SKM-1 treated with dmso at 0.1 percent for 144 hours (cell line): ENCODE results near the gene SMC4.

Experiments used
- DNase-seq: peaks from one replicate; lab custom pipeline; 2025; ENCODE audit not compliant: unreplicated experiment; lab: John Stamatoyannopoulos, UW

SMC4 gene

DNA sequence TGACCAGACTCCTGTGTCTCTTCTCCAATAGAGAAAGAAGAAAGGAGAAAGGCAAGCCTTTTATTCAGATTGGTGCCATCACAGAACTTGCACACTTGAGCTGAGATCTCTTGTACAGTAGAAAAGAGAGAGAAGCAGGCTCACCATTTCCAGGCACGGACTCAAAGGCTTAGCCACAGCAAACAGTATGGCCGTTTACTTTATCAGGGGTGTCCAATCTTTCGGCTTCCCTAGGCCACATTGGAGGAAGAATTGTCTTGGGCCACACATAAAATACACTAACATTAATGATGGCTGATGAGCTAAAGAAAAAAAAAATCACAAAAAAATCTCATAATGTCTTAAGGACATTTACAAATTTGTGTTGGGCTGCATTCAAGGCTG, 5.4 kb upstream of the SMC4 start:
- no peak for DNase-seq

DNA sequence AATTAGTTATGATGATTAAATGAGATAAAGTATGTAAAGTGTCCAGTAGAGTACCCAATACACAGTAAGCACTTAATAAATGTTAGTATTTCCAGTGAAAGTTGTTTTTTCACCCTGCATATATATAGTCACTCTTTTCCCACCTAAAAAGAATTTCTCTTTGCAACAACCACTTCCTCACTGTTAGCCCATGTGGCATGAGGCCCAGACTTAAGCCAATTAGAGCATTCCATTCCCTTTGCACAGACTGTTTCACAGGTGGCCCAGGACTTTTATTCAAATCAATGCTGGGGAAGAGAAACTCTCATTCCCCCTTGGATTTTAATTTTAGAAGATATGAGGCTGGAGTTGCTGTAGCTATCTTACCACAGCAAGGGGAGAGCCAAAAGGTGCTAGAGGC, 4.2 kb upstream of the SMC4 start:
- no peak for DNase-seq

DNA sequence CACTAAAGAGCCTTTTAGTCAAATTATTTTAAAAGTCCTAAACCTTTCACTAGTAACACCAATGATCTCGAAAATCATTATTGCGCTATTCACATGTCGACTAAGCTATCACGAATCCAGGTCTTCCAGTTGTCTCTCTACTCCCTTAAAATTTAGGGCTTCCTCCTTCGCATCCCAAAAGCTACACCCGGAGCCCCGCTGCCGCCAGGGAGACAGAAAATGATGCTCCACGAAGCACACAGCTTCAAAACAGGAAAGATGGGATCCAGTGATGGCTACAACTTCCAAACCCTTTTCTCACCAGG, 678 bp upstream of the SMC4 start:
- DNase-seq = peak; percentile 56

DNA sequence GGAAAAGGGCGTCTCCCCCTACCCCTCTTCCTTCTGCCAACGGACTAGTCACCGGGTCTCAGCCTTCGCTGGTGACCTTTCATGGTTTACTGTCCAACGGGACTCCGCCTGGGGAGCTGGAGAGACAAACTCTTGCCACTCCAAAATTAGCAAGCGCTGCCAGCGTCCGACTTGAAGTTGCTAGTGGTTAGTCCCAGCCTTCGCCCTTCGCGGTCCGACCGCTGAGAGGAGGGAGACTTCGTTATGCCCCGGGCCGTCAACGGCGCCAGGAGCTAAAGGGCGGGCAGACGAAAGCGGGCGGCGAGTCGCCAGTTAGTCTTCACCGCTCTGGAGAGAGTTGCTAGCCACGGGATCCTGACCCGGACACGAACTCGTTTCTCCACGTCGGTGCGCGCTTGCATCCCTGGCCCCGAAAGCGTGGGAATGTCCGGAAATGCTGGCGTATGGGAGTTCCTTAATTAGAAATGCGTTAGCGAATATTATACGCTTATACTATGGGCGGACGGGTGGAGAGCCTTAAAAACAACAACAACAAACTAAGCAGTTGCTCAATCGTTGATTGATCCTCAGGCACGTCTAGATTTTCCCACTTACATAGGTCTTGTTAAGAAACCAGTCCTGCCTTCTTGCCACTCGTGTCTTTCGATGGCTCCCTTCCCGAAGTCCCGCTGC, 716 bp downstream of the SMC4 start:
- peak; percentile 41 for DNase-seq

DNA sequence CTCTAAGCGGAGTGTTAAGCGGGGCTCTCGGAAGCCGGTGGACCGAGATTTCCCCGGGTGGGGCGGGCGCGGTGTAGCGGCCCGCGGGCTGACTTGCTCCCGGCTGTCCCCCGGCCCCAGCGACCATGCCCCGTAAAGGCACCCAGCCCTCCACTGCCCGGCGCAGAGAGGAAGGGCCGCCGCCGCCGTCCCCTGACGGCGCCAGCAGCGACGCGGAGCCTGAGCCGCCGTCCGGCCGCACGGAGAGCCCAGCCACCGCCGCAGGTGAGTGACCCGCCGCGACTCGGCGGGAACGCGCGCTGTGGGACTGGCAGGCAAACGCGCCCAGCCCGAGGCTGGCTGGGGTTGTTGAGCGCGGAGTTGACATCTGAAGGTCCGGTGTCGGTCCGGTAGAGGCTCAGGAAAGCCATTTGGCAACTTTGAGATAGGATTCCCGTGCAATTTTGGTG, 1.3 kb downstream of the SMC4 start:
- DNase-seq = no peak

DNA sequence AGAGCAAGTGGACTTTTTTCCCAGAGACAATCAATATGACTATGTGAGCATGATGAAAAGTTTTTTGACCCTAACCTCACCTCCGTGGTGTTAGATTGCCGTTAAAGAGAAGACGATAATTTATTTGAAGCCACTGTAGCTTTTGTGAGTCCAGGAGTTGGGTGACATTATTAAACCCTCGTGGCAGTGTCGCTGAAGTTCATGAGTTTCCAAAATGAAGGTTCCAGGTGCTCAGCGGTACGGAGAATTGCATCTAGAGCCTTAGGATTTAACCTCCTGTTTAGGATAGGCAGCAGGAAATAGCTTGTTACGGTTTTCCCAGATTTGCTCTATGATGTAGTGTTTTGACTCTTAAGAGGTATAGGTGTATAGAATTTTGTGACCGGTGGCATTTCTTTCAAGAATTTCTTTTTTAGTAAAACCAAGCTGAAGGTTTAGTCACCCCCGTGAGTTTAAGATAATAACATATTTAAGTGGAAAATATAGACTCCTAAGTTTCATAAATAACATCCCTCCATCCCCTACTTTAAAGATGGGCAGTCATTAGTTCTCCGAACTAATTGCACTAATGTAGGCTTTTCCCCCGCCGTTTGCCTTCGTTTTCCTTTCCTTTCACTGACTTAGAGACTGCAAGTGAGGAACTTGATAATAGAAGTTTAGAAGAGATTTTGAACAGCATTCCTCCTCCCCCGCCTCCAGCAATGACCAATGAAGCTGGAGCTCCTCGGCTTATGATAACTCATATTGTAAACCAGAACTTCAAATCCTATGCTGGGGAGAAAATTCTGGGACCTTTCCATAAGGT, 2.0 kb downstream of the SMC4 start:
- DNase-seq = peak; percentile 16

DNA sequence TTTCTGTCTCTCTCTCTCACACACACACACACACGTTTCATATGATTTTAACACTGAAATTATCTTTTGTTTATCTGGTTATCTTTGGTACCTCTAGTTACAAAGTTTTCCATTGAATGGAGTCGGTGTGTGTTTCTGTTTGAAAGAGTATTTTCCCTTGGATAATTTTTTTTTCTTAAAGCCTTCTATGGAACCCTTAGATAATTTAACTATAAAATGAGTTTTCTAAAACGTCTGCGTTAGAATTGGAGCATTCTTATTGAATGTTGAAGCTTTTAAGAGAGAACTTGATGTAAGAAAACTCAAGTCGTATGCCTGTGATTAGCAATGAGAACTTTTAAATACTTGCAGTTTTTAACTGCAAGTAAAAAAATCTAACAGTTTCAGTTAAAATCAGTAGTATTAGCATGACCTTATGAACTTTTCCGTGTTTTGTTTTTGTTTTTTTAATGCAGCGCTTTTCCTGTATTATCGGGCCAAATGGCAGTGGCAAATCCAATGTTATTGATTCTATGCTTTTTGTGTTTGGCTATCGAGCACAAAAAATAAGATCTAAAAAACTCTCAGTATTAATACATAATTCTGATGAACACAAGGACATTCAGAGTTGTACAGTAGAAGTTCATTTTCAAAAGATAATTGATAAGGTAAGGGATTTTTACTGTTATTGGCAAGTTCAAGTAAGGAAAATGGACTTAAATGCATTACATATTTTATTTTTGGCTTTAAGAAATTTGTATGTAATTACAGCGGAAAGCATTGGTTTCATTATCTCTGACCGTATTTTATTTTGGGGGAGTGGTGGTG, 3.0 kb downstream of the SMC4 start:
- DNase-seq = no peak

DNA sequence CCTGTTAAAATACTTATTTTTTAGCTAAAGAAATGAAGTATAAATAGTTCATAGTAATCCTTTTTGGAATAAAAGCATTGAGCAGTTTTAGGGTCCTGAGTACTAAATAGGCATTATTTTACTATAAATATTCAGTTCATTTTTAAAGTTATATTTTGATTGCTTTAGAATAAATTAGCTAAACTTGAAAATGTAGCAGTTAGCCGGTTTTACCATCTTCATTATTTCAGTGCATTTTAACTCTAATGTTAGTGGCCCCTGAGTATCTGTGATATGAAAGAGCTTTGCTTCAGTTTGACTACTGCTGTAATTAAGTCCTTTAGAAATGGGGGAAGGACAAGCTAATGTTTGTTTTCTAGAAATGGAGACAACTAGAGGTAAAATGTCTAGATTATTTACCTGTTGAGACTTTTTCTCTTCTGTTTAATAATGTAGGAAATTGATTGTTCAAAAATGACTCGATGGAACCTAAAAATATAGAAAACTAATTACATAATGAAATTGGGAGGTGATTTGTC, 3.6 kb downstream of the SMC4 start:
- DNase-seq = no peak

DNA sequence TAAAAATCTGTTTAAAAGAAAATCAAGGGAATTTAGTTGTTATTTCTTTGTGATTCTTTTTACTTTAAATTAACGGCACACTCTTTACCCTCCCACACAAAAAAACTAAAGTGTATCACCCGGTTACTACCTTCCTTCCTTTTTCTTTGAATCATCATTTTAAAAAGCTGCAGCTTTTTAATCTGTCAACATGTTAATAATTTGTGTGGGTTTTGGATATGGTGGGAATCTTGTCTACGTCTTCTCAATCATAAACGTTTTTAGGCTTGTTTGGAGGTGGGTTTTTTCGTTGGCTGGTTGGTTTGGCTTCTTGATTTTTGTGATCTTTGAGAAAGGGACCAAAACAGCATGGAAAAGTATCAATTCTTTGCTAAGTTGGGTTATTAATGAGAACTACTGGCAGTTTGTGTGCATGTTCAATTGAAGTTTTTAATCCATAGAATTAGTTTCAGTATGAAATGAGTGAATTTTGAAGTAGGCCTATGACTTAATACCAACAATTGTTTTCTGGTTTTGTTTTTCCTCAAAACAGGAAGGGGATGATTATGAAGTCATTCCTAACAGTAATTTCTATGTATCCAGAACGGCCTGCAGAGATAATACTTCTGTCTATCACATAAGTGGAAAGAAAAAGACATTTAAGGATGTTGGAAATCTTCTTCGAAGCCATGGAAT, 4.5 kb downstream of the SMC4 start:
- DNase-seq = no peak

DNA sequence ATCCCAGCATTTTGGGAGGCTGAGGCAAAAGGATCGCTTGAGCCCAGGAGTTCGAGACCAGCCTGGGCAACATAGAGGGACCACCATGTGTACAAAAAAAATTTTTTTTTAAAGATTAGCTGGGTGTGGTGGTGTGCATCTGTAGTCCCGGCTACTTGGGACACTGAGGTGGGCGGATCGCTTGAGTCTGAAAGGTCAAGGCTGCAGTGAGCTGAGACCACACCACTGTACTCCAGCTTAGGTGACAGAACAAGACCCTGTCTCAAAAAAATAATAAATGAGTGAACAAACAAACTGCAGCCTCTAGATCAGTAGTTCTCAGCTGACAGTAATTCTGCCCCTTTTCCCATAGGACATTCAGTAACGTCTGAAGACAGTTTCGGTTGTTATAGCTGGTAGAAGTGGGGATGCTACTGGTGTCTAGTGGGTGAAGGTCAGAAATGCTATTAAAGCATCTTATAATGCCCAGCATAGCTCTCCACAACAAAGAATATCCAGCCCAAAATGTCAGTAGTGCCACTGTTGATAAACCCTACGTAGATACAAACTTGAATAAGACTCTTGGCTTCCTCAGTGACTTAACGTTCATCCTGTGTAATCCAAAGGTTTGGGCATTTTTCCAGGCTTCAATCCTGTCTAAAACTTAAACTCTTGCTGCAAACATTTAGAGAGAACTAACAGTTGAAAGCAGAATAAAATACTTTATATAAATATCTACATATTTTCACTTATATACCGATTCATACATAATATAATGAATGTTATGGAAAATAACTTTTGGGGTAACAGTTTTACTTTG, 10.6 kb downstream of the SMC4 start:
- DNase-seq = no peak

DNA sequence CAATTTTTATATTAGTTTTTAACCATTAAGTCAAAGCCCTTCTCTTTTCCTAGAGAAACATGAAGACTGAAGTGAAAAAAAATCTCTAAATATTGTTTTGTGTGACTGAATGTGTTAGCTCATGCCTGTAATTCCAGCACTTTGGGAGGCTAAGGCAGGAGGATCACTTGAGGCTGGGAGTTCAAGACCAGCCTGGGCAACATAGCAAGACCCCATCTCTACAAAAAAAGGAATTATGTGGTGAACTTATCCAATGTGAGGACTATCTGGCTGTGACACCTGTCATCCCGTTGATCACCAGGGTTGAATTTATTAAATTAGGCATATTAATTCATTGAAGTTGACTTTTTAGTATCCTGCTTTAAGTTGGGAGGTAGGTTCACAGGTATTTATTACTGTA, 13.0 kb downstream of the SMC4 start:
- DNase-seq = no peak

DNA sequence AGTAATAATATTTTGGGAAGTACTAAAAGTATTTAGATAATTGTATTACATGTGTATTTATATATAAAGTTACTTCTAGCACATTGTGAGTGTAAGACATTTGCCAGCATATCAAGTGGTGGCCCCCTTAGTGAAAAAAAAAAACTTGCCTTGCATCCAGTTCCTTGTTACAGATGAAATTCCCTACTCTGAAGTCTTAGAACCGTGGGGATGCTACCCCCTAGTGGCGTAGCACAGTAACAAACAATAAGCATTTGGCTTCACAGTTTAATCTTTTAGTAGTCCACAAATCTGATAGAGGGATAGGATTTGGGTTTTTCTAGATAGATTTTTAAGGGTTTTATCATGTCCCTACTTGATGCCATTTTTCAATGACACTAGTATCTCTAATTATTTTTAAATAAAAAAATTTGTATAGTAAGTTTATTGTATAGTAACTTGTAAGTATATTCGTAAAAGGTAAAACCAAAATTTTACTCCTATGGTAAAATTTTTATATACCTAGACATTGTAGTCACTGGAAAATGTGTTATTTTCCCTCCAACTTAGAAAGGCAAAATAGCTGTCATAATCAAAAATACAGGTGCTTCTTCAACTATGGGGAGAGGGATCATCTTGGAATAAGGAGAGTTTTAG, 14.3 kb downstream of the SMC4 start:
- DNase-seq = peak; percentile 74

DNA sequence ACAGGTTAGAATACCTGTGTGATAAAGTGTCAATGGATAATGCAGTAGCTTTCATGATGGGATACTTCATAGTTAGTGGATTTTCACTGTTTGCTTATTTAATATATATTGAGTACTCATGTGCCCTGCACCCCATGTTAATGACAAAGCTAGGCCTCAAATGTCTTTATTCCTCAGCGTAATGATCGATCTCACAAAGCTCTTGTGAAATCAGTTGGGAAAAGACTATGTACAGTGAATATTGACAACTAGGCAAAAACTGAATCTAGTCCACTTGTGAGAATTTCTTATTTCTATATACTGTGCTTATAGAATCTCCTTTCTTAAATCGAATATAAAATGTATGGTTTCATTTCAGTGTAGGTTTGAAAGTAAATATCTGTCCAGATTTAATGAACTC, 17.9 kb downstream of the SMC4 start:
- DNase-seq = no peak

DNA sequence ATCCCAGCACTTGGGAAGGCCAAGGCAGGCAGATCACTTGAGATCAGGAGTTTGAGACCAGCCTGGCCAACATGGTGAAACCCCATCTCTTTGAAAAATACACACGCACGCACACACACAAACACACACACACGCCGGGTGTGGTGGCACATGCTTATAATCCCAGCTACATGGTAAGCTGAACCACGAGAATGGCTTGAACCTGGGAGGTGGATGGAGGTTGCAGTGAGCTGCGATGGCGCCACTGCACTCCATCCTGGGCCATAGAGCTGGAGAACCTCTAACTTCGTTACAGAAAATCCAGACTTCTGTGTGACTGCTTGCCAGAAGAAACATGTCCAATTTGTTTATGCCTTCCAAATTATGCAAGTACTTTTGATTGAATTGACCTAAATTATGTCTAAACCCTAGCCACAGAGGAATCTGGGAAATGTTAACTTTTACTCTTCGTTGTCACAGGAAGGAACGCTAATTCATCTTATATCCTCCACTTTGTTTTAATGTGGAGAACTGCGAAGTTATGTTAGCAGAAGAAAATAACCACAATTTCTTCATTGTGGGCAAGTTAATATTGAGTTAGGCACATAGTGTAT, 28.5 kb downstream of the SMC4 start:
- no peak for DNase-seq

DNA sequence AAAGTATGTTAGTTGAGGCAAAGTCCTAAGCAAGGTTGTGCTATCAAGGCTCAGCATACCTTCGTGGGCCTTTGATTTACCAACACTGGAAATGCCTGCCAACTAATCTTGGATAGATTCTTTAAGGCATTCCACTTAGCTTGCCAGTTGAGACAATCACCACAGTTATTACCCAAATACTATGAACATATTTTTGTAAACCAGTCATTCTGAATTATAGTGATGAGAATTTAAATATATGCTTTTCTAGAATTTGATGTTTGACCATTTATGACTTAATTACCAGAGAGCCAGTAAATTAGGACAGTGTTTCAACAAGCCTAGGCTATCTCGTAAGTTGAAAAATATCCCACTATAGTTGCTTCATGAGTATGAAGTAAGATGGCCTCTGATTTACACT, 34.6 kb downstream of the SMC4 start:
- DNase-seq = no peak

DNA sequence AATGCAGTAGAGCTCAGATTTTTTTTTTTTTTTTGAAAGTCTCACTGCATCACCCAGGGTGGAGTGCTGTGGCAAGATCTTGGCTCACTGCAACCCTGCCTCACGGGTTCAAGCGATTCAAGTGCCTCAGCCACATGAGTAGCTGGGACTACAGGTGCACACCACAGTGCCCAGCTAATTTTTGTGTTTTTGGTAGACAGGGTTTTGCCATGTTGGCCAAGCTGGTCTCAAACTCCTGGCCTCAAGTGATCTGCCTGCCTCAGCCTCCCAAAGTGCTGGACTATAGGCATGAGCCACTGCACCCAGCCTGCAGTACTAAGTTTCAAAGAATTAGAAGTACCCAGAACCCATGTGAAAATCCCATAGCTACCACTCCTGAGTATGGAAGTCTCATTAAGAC, 35.6 kb downstream of the SMC4 start:
- no peak for DNase-seq

DNA sequence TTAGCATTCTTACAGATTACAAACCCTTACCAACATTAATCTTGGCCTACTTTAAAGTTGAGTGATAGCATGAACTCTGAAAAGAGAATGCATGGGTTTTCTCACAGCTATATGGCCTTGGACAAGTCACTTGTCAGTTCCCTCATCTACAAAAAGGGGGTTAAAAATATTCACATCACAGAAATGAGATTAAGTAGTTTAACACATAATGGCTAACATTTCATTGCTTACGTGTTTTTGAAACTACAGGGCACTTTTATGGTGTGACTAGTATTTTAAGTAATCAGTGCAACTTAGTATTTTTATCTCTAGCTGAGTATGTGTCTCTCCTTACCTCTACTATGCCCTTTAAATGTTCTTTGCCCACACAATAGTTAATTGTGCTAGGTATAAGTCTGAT, 36.3 kb downstream of the SMC4 start:
- DNase-seq = no peak

DNA sequence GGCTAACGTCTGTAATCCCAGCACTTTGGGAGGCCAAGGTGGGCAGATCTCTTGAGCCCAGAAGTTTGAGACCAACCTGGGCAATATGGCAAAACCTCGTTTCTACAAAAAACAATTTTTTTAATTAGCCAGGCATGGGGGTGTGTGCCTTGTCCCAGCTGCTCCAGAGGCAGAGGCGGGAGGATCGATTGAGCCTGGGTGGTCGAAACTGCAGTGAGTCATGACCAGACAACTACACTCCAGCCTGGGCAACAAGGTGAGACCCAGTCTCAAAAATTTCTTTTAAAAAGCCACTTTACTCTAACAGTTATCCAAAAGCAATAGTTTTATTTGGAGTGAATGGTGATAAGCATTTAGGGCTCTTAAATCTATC, 37.6 kb downstream of the SMC4 start:
- no peak for DNase-seq

DNA sequence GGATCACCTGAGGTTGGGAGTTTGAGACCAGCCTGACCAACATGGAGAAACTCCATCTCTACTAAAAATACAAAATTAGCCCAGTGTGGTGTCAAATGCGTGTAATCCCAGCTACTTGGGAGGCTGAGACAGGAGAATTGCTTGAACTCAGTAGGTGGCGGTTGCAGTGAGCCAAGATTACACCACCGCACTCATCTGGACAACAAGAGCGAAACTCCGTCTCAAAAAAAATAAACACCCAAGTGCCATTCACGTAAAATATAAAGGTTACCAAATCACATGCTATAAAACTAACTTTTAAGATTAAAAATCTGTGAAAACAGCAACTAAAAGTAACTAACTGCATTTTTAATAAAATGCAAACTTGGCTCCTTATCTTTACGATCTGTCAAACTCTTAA, 41.2 kb downstream of the SMC4 start:
- no peak for DNase-seq

DNA sequence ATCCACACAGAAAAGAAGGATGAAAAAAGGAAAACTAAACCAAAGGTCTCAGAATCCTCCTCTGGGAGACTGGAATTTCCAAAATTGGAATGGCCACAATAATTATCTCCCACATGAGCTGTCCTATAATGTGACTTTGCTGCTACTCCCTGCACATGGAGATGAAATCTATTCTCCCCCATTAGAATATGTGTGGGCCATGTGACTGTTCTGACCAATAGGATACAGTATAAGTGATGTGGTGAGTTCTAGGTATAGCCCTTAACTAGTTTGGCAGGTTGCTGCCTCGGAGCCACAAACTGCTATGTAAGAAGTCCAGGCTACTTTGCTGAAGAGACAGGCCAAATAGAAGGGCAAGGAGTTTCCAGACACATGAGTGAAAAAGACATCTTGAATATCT, 45.0 kb downstream of the SMC4 start:
- DNase-seq = no peak
